GM23338 (cell line): ENCODE measurements around the gene COA7. TPM values are rescaled to one million over a fixed set of nuclear protein-coding genes. Genes with fewer than 3 reads are reported as not detected.

Experiments used
- ATAC-seq: fragments of 200-7000 bp; cut with Tn5 transposase; 3 replicates; pipeline ENCODE4 v1.9.1; 2020
- DNase-seq: peaks from one replicate; pipeline ENCODE4 v3.0.0-alpha.2; 2015; ENCODE audit warnings: low spot score
- H2AFZ ChIP-seq: fragments of 200-600 bp; sonication (generic); 2 replicates; pipeline ENCODE4 v1.8.0; 2016; ENCODE audit warnings: antibody characterized with exemption, mild to moderate bottlenecking, moderate library complexity
- H3F3A ChIP-seq: fragments of 200-600 bp; sonication (generic); replicated peaks from 2 replicates; pipeline ENCODE4 v1.8.0; 2017; ENCODE audit warnings: antibody characterized with exemption, mixed run types, low read depth
- H3K27ac ChIP-seq: fragments of 200-600 bp; sonication (generic); 2 replicates; pipeline ENCODE4 v1.6.1; 2016; ENCODE audit warnings: low read depth
- H3K27me3 ChIP-seq: fragments of 200-600 bp; sonication (generic); 2 replicates; pipeline ENCODE4 v1.8.0; 2016; ENCODE audit warnings: mild to moderate bottlenecking, mixed run types, moderate library complexity; ENCODE audit not compliant: insufficient read depth
- H3K36me3 ChIP-seq: fragments of 200-600 bp; sonication (generic); 2 replicates; pipeline ENCODE4 v1.8.0; 2016; ENCODE audit warnings: mild to moderate bottlenecking; ENCODE audit not compliant: insufficient read depth
- H3K4me1 ChIP-seq: fragments of 200-600 bp; sonication (generic); 2 replicates; pipeline ENCODE4 v1.8.0; 2016; ENCODE audit warnings: mild to moderate bottlenecking, moderate library complexity; ENCODE audit not compliant: insufficient read depth
- H3K4me2 ChIP-seq: fragments of 200-600 bp; sonication (generic); 2 replicates; pipeline ENCODE4 v1.7.1; 2017; ENCODE audit warnings: mixed run types
- H3K4me3 ChIP-seq: fragments of 200-600 bp; sonication (generic); 2 replicates; pipeline ENCODE4 v1.6.1; 2016; ENCODE audit warnings: mixed run types
- H3K79me2 ChIP-seq: fragments of 200-600 bp; sonication (generic); replicated peaks from 2 replicates; pipeline ENCODE4 v1.8.0; 2017; ENCODE audit warnings: mild to moderate bottlenecking; ENCODE audit not compliant: insufficient read depth
- H3K9me2 ChIP-seq: fragments of 200-600 bp; sonication (generic); 2 replicates; pipeline ENCODE4 v1.8.0; 2017; ENCODE audit not compliant: insufficient read depth
- H4K20me1 ChIP-seq: fragments of 200-600 bp; sonication (generic); replicated peaks from 2 replicates; pipeline ENCODE4 v1.8.0; 2017; ENCODE audit warnings: mild to moderate bottlenecking; ENCODE audit not compliant: insufficient read depth
- H3K27ac Mint-ChIP-seq: 2 replicates; pipeline ENCODE4 v1.8.0; 2020; ENCODE audit warnings: inconsistent platforms, mild to moderate bottlenecking, moderate library complexity, mixed read lengths
- H3K27me3 Mint-ChIP-seq: 3 replicates; pipeline ENCODE4 v1.8.0; 2022; ENCODE audit warnings: low read depth, mild to moderate bottlenecking, moderate library complexity, mixed read lengths, inconsistent platforms; ENCODE audit not compliant: insufficient read depth, poor library complexity
- H3K36me3 Mint-ChIP-seq: 3 replicates; pipeline ENCODE4 v1.8.0; 2021; ENCODE audit warnings: low read depth, mild to moderate bottlenecking, inconsistent platforms, moderate library complexity, mixed read lengths
- H3K4me1 Mint-ChIP-seq: 3 replicates; pipeline ENCODE4 v1.8.0; 2020; ENCODE audit warnings: mild to moderate bottlenecking, inconsistent platforms, mixed read lengths
- H3K4me3 Mint-ChIP-seq: 3 replicates; pipeline ENCODE4 v1.8.0; 2021; ENCODE audit warnings: moderate library complexity, mild to moderate bottlenecking, inconsistent platforms, mixed read lengths
- H3K9me3 Mint-ChIP-seq: 3 replicates; pipeline ENCODE4 v1.8.0; 2020; ENCODE audit warnings: moderate library complexity, mild to moderate bottlenecking, inconsistent platforms, mixed read lengths
- CREB1 ChIP-seq: fragments of 250-450 bp; sonication (Bioruptor Pico); IDR thresholded peaks from 2 replicates; pipeline ENCODE4 v1.5.0; 2020; ENCODE audit warnings: low read depth, mild to moderate bottlenecking, moderate library complexity
- ETS1 ChIP-seq: IDR thresholded peaks from 2 replicates; pipeline ENCODE4 v1.6.1; 2016; ENCODE audit warnings: antibody characterized with exemption
- EZH2 ChIP-seq: fragments of 200-600 bp; sonication (generic); IDR thresholded peaks from one replicate; pipeline ENCODE4 v1.8.0; 2017; ENCODE audit warnings: antibody characterized with exemption, mild to moderate bottlenecking, low read depth; ENCODE audit not compliant: unreplicated experiment
- EZH2phosphoT487 ChIP-seq: fragments of 200-600 bp; sonication (generic); IDR thresholded peaks from one replicate; pipeline ENCODE4 v1.8.1; 2018; ENCODE audit warnings: antibody characterized with exemption; ENCODE audit not compliant: unreplicated experiment
- JUNB ChIP-seq: IDR thresholded peaks from one replicate; pipeline ENCODE4 v1.6.1; 2016; ENCODE audit warnings: antibody characterized with exemption; ENCODE audit not compliant: unreplicated experiment
- NANOG ChIP-seq: IDR thresholded peaks from 2 replicates; pipeline ENCODE4 v1.6.1; 2016; ENCODE audit warnings: antibody characterized with exemption, borderline replicate concordance
- POLR2AphosphoS5 ChIP-seq: IDR thresholded peaks from 2 replicates; pipeline ENCODE4 v1.6.1; 2016; ENCODE audit warnings: antibody characterized with exemption, low read depth
- REST ChIP-seq: IDR thresholded peaks from one replicate; pipeline ENCODE4 v1.6.1; 2018; ENCODE audit warnings: antibody characterized with exemption; ENCODE audit not compliant: unreplicated experiment
- STAT1 ChIP-seq: IDR thresholded peaks from one replicate; pipeline ENCODE4 v1.6.1; 2016; ENCODE audit warnings: antibody characterized with exemption; ENCODE audit not compliant: unreplicated experiment
- ZNF114 ChIP-seq: fragments of 250-450 bp; sonication (Bioruptor Pico); IDR thresholded peaks from 2 replicates; pipeline ENCODE4 v1.5.0; 2020; ENCODE audit warnings: mild to moderate bottlenecking, moderate library complexity
- ZNF331 ChIP-seq: fragments of 250-450 bp; sonication (Bioruptor Pico); IDR thresholded peaks from 2 replicates; pipeline ENCODE4 v1.5.0; 2020; ENCODE audit warnings: low read depth, mild to moderate bottlenecking, moderate library complexity
- ZNF462 ChIP-seq: fragments of 250-450 bp; sonication (Bioruptor Pico); IDR thresholded peaks from 2 replicates; pipeline ENCODE4 v1.5.0; 2020; ENCODE audit warnings: mild to moderate bottlenecking, moderate library complexity
- polyA plus RNA-seq: library from polyadenylated mRNA; unstranded; fragments of >200 nt; fragmentation: Nextera tagmentation; extraction: Ambion mirVana; gene quantifications from 2 replicates; pipeline ENCODE4 v1.2.1, GENCODE V29; 2016
- total RNA-seq: library from RNA; depleted of rRNA; stranded (reverse); fragments of >200 nt; shearing (Covaris generic); gene quantifications from 2 replicates; pipeline ENCODE4 v1.2.3, GENCODE V29; 2014

Gene COA7
- total and polyA plus RNA-seq, 2 experiments from 2014 or later: 19.7 to 27.5 TPM

- no peak for TF ChIP-seq EZH2
Measured at GRCh38 chr1:52697795-52698674, at the start of gene COA7 (continued).

- no peak overlapping the region for H3K27ac ChIP-seq
- DNase-seq (no peak), ATAC-seq (no peak)
- H3K9me2 ChIP-seq: no peaks in the 10 kb centered on the region
- TF ChIP-seq ZNF331 (no peak), CREB1 (no peak), EZH2phosphoT487 (no peak), NANOG (no peak), REST (no peak), ZNF462 (CRISPR knock-in tag) (no peak), POLR2AphosphoS5 (no peak), EZH2 (no peak), ETS1 (no peak), ZNF114 (CRISPR knock-in tag) (no peak), JUNB (no peak), STAT1 (no peak)
- H4K20me1 ChIP-seq: peaks cover 8% of the 10 kb centered on the region
- H3K9me3 Mint-ChIP-seq: peaks cover 4% of the 10 kb centered on the region; the same call in 2 of the 3 replicates
- no peak overlapping the region for H3K4me3 Mint-ChIP-seq
- H3K36me3 ChIP-seq: no peaks in the 10 kb centered on the region
- no peak overlapping the region for H3K4me3 ChIP-seq
- H3K27me3 ChIP-seq: no peaks in the 10 kb centered on the region
- H3K4me2 ChIP-seq: no peak overlapping the region
- no peak overlapping the region for H3K27ac Mint-ChIP-seq
- H3K79me2 ChIP-seq: peaks cover 39% of the 10 kb centered on the region
- H3K4me1 Mint-ChIP-seq: peaks cover 6% of the 10 kb centered on the region; the same call in 2 of the 3 replicates
- 0 out of 2 replicates have a peak, but pooled peaks cover 3% of the 10 kb centered on the region for H3F3A ChIP-seq
- peaks cover under 1% of the 10 kb centered on the region; the same call in 1 of the 3 replicates for H3K36me3 Mint-ChIP-seq
- peaks cover 1% of the 10 kb centered on the region for H3K27me3 Mint-ChIP-seq
- peaks cover 8% of the 10 kb centered on the region; the same call in 1 of the 2 replicates for H3K4me1 ChIP-seq
- H2AFZ ChIP-seq: no peak overlapping the region
Measured at GRCh38 chr1:52747450-52747849, 49.3 kb upstream of the COA7 start.
